Measurements from ENCODE around the gene SYNE1. TPM values are rescaled to one million over a fixed set of nuclear protein-coding genes. Genes with fewer than 3 reads are reported as not detected.
"Not testable (repeated sequence)": the region's sequence is repeated elsewhere in the genome, so short reads cannot be mapped to it uniquely, and the experiment has no call there.

The SYNE1 gene
- total and polyA plus RNA-seq, 4 experiments from 2014 or later: 22.5 to 228 (median 144) TPM

DNA sequence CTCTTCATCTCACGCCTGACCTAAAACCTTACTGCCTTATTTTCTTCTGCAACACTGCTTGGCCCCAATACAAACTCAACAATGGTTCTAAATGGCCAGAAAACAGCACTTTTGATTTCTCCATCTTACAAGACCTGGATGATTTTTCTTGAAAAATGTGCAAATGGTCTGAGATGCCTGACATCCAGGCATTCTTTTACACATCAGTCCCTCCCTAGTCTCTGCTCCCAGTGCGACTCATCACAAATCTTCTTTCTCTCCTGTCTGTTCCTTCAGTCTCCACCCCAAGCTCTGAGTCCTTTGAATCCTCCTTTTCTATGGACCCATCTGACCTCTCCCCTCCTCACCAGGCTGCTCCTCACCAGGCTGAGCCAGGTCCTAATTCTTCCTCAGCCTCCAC is 145.7 kb downstream of the SYNE1 start:
- H3K9me3 Mint-ChIP-seq; CTCF ChIA-PET (ENCODE audit: partially characterized antibody); DNase-seq; H3K27ac ChIP-seq (ENCODE audit: low read depth, low read length); H3K27me3 Mint-ChIP-seq; POLR2A ChIA-PET (ENCODE audit: partially characterized antibody); H3K36me3 Mint-ChIP-seq; H3K27me3 ChIP-seq (ENCODE audit: insufficient read depth, low read length); intact Hi-C loops (cut with micrococcal nuclease); H3K4me3 Mint-ChIP-seq; H3K4me1 Mint-ChIP-seq; H3K9me3 ChIP-seq (ENCODE audit: control insufficient read depth in 1 of 2, low read length in 2 of 2); H3K27ac Mint-ChIP-seq; H3K4me1 ChIP-seq (ENCODE audit: insufficient read depth, low read length); H3K4me3 ChIP-seq (ENCODE audit: low read length in 2 of 2); H3K36me3 ChIP-seq (ENCODE audit: insufficient read depth, low read length): not testable (repeated sequence)

DNA sequence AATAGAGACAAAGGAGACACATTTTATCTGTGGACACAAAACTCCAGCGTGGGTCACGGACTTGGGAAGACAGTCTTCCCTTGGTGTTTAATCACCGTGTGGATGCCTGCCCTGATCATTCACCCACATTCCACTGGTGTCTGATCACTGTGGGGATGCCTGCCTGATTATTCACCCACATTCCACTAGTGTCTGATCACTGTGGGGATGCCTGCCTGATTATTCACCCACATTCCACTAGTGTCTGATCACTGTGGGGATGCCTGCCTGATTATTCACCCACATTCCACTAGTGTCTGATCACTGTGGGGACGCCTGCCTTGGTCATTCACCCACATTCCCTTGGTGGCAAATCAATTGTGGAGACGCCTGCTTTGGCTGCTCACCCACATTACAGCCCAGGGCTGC is 146.2 kb downstream of the SYNE1 start:
- H3K4me1 ChIP-seq (ENCODE audit: insufficient read depth, low read length); H3K9me3 Mint-ChIP-seq; H3K27me3 ChIP-seq (ENCODE audit: insufficient read depth, low read length); POLR2A ChIA-PET (ENCODE audit: partially characterized antibody); H3K4me1 Mint-ChIP-seq; DNase-seq; H3K36me3 ChIP-seq (ENCODE audit: insufficient read depth, low read length); H3K36me3 Mint-ChIP-seq; H3K4me3 ChIP-seq (ENCODE audit: low read length in 2 of 2); H3K27ac ChIP-seq (ENCODE audit: low read depth, low read length); intact Hi-C loops (cut with micrococcal nuclease); H3K4me3 Mint-ChIP-seq; H3K27ac Mint-ChIP-seq; CTCF ChIA-PET (ENCODE audit: partially characterized antibody); H3K27me3 Mint-ChIP-seq; H3K9me3 ChIP-seq (ENCODE audit: control insufficient read depth in 1 of 2, low read length in 2 of 2): not testable (repeated sequence)

DNA sequence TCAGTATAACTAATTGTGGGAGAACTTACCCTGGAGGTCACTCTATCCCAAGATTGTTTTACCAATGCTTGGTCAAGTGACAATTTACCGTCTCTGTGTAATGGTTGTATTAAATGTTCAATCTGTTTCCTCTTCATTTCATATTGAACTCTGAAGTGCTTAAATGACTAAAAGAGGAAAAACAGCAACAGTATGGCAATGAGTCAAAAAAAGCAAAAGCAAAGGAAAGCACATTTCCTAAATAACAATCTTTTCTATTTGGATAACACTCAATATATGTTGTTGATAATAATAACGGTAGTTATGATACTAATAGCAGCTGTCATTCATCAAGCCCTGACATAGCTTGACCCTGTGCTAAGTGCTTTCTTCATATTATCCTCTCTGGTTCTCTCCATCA is 152.4 kb downstream of the SYNE1 start:
- Histone ChIP-seq H3K4me1 (ENCODE audit: insufficient read depth, low read length) (no peaks in the 10 kb centered on the region), H3K36me3 (ENCODE audit: insufficient read depth, low read length) (no peaks in the 10 kb centered on the region), H3K27ac (ENCODE audit: low read depth, low read length) (no peak overlapping the region), H3K9me3 (ENCODE audit: control insufficient read depth in 1 of 2, low read length in 2 of 2) (no peaks in the 10 kb centered on the region), H3K27me3 (ENCODE audit: insufficient read depth, low read length) (no peaks in the 10 kb centered on the region), H3K4me3 (ENCODE audit: low read length in 2 of 2) (no peak overlapping the region)
- Mint-ChIP-seq H3K4me1 (no peaks in the 10 kb centered on the region), H3K9me3 (peaks cover 0 to 2% (median 0%) of the 10 kb centered on the region in 8 donors), H3K36me3 (no peaks in the 10 kb centered on the region), H3K4me3 (no peak overlapping the region), H3K27me3 (peaks cover 2 to 4% of the 10 kb centered on the region in 2 donors), H3K27ac (no peak overlapping the region)
- POLR2A ChIA-PET (ENCODE audit: partially characterized antibody): no interaction called here
- no peak for DNase-seq
- intact Hi-C loops (cut with micrococcal nuclease): no loop called here
- CTCF ChIA-PET (ENCODE audit: partially characterized antibody): no interaction called here

DNA sequence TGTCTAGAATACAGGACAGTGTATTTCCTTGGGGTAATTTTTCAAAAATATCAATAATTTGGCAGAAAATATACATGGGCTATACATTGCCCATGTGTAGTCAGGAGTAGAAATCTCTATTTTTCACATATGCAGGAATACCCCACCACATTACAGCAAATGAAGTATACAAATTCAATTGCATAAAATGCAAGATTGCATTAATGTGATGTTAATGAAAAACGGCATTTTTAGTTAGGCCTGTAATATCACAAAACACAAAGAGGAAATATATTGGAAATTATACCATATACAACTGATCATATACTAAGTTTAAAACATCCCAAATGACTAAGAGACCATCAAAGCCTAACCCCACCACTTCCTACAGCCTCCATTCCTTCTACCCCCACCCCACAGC is 154.9 kb downstream of the SYNE1 start:
- Mint-ChIP-seq H3K9me3 (peaks cover 0 to 2% (median 0%) of the 10 kb centered on the region in 8 donors), H3K27me3 (peaks cover 2 to 3% of the 10 kb centered on the region in 2 donors), H3K4me3 (no peak overlapping the region), H3K27ac (no peak overlapping the region), H3K36me3 (no peaks in the 10 kb centered on the region), H3K4me1 (no peaks in the 10 kb centered on the region)
- Histone ChIP-seq H3K27ac (ENCODE audit: low read depth, low read length) (no peak overlapping the region), H3K4me1 (ENCODE audit: insufficient read depth, low read length) (no peaks in the 10 kb centered on the region), H3K36me3 (ENCODE audit: insufficient read depth, low read length) (no peaks in the 10 kb centered on the region), H3K27me3 (ENCODE audit: insufficient read depth, low read length) (no peaks in the 10 kb centered on the region), H3K9me3 (ENCODE audit: control insufficient read depth in 1 of 2, low read length in 2 of 2) (no peaks in the 10 kb centered on the region), H3K4me3 (ENCODE audit: low read length in 2 of 2) (no peak overlapping the region)
- intact Hi-C loops (cut with micrococcal nuclease): no loop called here
- POLR2A ChIA-PET (ENCODE audit: partially characterized antibody): no interaction called here
- CTCF ChIA-PET (ENCODE audit: partially characterized antibody): no interaction called here
- DNase-seq: no peak

DNA sequence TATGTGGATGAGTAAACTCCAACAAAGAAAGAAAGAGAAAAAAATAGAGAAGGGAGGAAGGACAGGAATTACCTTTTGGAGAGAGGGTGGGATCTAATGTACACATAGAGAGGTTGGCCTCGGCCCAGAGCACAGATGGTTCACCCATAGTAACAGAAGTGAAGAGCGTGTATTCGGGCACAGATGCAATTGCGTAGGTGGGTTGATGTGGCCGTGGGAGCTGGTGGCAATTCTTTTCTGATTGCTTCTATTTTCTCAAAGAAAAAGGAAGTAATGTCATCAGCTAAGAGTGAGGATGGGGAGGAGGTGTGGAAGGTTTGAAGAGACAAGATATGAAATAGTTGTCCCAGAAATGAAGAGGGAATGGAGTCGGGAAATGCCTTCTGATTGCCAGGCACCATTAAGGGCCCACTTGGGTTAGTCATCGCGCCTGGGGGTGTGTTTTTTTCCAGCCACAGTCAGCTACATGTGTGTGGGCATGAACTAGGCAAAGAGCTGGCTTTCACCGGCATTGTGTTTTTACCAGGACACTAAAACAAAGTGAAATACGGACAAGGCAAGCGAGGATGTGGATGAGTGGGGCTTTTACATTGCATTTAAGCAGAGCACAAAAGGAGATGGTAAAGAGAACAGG is 158.7 kb downstream of the SYNE1 start:
- DNase-seq: no peak
- H3K4me1 ChIP-seq (ENCODE audit: insufficient read depth, low read length): no peaks in the 10 kb centered on the region
- H3K27ac ChIP-seq (ENCODE audit: low read depth, low read length): no peak overlapping the region
- H3K4me3 ChIP-seq (ENCODE audit: low read length in 2 of 2): no peak overlapping the region
- H3K36me3 ChIP-seq (ENCODE audit: insufficient read depth, low read length): no peaks in the 10 kb centered on the region
- intact Hi-C loops (cut with micrococcal nuclease): no loop called here
- ChIA-PET POLR2A (ENCODE audit: partially characterized antibody) (no interaction called here), CTCF (ENCODE audit: partially characterized antibody) (no interaction called here)
- Mint-ChIP-seq H3K9me3 (peaks cover 0 to 6% (median 1%) of the 10 kb centered on the region in 8 donors), H3K4me3 (no peak overlapping the region), H3K27ac (no peak overlapping the region), H3K4me1 (no peaks in the 10 kb centered on the region), H3K27me3 (peaks cover 0 to 2% of the 10 kb centered on the region in 2 donors), H3K36me3 (no peaks in the 10 kb centered on the region)
- H3K9me3 ChIP-seq (ENCODE audit: control insufficient read depth in 1 of 2, low read length in 2 of 2): no peaks in the 10 kb centered on the region
- no peaks in the 10 kb centered on the region for H3K27me3 ChIP-seq (ENCODE audit: insufficient read depth, low read length)

DNA sequence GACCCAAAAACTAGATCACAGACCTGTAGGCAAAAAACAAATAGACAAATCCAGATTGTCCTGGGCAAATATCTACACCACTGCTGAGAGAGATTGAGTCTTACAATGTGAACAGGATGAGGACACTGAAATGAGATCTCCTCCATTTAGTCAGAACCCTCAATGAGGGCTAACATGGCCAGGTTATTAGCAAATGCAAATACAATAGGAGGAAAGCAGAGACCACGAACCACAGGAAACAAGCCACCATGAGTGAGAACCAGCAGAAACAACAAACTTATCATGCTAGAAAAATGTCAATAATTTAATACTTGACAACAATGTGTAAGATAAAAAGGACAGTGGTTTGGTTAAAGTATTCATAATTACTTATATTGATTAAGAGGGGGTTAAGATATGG is 162.8 kb downstream of the SYNE1 start:
- Histone ChIP-seq H3K4me1 (ENCODE audit: insufficient read depth, low read length) (no peaks in the 10 kb centered on the region), H3K36me3 (ENCODE audit: insufficient read depth, low read length) (no peaks in the 10 kb centered on the region), H3K27ac (ENCODE audit: low read depth, low read length) (no peak overlapping the region), H3K27me3 (ENCODE audit: insufficient read depth, low read length) (no peaks in the 10 kb centered on the region), H3K4me3 (ENCODE audit: low read length in 2 of 2) (no peak overlapping the region), H3K9me3 (ENCODE audit: control insufficient read depth in 1 of 2, low read length in 2 of 2) (no peaks in the 10 kb centered on the region)
- ChIA-PET POLR2A (ENCODE audit: partially characterized antibody) (no interaction called here), CTCF (ENCODE audit: partially characterized antibody) (no interaction called here)
- no peak overlapping the region for H3K27ac Mint-ChIP-seq
- intact Hi-C loops (cut with micrococcal nuclease): no loop called here
- H3K4me1 Mint-ChIP-seq: no peaks in the 10 kb centered on the region
- H3K4me3 Mint-ChIP-seq: no peak overlapping the region
- peaks cover 0 to 6% of the 10 kb centered on the region in 2 donors for H3K27me3 Mint-ChIP-seq
- no peaks in the 10 kb centered on the region for H3K36me3 Mint-ChIP-seq
- DNase-seq: no peak
- H3K9me3 Mint-ChIP-seq: peaks cover 0 to 6% (median 0%) of the 10 kb centered on the region in 8 donors

DNA sequence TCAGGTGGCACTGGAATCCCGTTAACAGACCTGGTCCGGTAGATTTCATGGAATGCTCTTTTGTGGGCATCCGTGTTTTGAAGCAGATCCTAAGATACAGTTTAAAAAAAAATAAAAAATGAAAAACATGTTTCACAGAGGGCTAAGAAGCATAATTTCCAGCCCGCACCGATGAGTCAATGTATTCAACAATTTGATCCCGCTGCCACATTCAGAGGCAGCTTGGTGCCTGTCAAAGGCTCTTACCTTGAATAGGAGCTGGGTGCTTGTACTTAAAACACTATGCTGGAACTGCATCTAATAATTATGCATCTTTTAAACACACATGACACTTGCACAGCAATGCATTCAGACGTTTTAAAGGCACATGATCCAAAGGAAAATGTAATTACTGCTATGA is 164.8 kb downstream of the SYNE1 start:
- ChIA-PET POLR2A (ENCODE audit: partially characterized antibody) (no interaction called here), CTCF (ENCODE audit: partially characterized antibody) (interaction anchor here (1.1 kb wide), 1 partner anchor 12 kb away, joined by 3 read pairs; no protein-coding TSS in a partner anchor)
- Mint-ChIP-seq H3K27me3 (peaks cover 0 to 6% of the 10 kb centered on the region in 2 donors), H3K4me1 (no peaks in the 10 kb centered on the region), H3K27ac (no peak overlapping the region), H3K9me3 (peaks cover 0 to 6% (median 0%) of the 10 kb centered on the region in 8 donors), H3K4me3 (no peak overlapping the region), H3K36me3 (no peaks in the 10 kb centered on the region)
- Histone ChIP-seq H3K4me3 (ENCODE audit: low read length in 2 of 2) (no peak overlapping the region), H3K27me3 (ENCODE audit: insufficient read depth, low read length) (no peaks in the 10 kb centered on the region), H3K36me3 (ENCODE audit: insufficient read depth, low read length) (no peaks in the 10 kb centered on the region), H3K9me3 (ENCODE audit: control insufficient read depth in 1 of 2, low read length in 2 of 2) (no peaks in the 10 kb centered on the region), H3K4me1 (ENCODE audit: insufficient read depth, low read length) (no peaks in the 10 kb centered on the region), H3K27ac (ENCODE audit: low read depth, low read length) (no peak overlapping the region)
- intact Hi-C loops (cut with micrococcal nuclease): no loop called here
- DNase-seq: no peak
